ENCODE measurements around the gene ZIC4. TPM values are rescaled to one million over a fixed set of nuclear protein-coding genes. Genes with fewer than 3 reads are reported as not detected.

ZIC4 gene
- total and polyA plus RNA-seq, 9 of the 15 experiments (the other 6 are each of a cell fraction or from before 2014, with no cell fraction given), result not detected

DNA sequence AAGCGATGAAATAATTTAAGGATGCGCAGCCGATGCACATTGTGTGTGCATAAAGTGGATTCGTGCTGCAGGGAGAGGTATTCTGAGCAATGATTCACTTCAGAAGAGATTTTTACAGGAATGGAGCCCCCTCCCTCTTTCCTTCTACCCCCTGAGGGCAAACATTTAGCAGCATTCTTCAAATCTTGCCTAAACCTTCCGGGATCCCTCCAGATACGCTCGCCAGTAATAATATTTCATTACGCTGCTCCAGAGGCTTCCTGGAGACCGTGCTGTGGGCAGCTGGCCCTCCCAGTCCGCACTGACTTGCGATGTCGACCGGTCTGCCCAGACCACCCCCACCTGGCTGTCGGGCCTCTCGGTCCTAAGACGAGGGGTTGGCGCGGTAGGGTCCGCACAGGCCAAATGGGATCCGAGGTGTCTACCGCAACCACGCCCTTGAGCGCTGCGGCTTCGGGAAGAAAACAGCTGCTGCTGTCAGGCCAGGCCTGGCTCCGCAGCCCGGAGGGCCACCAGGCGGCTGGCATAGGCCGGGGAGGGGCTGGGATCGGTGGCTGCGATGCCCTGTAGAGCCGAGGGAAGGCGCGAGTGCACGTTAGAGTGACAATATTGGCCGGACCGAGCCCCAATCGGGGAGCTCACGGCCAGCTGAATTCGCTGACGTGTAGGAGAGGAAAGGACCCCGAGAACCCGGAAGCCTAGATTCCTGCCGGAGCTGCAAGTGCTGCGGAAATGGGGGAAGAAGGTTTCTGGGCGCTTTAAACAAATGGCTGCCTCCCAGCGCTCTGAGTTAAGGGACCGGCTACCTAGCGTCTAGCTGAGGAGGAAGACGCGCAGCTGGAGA, 14.3 kb downstream of the ZIC4 start (continued):
- TF ChIP-seq, protein P1, sequence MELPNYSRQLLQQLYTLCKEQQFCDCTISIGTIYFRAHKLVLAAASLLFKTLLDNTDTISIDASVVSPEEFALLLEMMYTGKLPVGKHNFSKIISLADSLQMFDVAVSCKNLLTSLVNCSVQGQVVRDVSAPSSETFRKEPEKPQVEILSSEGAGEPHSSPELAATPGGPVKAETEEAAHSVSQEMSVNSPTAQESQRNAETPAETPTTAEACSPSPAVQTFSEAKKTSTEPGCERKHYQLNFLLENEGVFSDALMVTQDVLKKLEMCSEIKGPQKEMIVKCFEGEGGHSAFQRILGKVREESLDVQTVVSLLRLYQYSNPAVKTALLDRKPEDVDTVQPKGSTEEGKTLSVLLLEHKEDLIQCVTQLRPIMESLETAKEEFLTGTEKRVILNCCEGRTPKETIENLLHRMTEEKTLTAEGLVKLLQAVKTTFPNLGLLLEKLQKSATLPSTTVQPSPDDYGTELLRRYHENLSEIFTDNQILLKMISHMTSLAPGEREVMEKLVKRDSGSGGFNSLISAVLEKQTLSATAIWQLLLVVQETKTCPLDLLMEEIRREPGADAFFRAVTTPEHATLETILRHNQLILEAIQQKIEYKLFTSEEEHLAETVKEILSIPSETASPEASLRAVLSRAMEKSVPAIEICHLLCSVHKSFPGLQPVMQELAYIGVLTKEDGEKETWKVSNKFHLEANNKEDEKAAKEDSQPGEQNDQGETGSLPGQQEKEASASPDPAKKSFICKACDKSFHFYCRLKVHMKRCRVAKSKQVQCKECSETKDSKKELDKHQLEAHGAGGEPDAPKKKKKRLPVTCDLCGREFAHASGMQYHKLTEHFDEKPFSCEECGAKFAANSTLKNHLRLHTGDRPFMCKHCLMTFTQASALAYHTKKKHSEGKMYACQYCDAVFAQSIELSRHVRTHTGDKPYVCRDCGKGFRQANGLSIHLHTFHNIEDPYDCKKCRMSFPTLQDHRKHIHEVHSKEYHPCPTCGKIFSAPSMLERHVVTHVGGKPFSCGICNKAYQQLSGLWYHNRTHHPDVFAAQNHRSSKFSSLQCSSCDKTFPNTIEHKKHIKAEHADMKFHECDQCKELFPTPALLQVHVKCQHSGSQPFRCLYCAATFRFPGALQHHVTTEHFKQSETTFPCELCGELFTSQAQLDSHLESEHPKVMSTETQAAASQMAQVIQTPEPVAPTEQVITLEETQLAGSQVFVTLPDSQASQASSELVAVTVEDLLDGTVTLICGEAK (IDR thresholded peaks at IDR 0.05), result no peak
- TF ChIP-seq, protein P1 (CRISPR knock-in tag; IDR thresholded peaks at IDR 0.05), result no peak
- TF ChIP-seq ELF1 (tag; IDR thresholded peaks at IDR 0.05) (peak; percentile 23; the same call in 1 of the 2 replicates), HDAC8 (tag; IDR thresholded peaks at IDR 0.05) (no peak)

Data from K562 (cell line).